Upper lobe of right lung (tissue), 1 donor: ENCODE data around the gene GGACT. TPM values are rescaled to one million over a fixed set of nuclear protein-coding genes. Genes with fewer than 3 reads are reported as not detected.

Experiments used
- ATAC-seq: fragments of 200-7000 bp; cut with Tn5 transposase; one replicate; pipeline ENCODE4 v1.9.1; 2020; ENCODE audit warnings: mild to moderate bottlenecking, moderate library complexity
- DNase-seq: peaks from one replicate; pipeline ENCODE4 v3.0.0-alpha.2; 2020
- H3K27ac ChIP-seq: fragments of 200-600 bp; one replicate; pipeline ENCODE4 v1.8.0; 2022
- H3K27me3 ChIP-seq: fragments of 200-600 bp; one replicate; pipeline ENCODE4 v1.8.0; 2022; ENCODE audit warnings: mild to moderate bottlenecking
- H3K36me3 ChIP-seq: fragments of 200-600 bp; one replicate; pipeline ENCODE4 v1.8.0; 2022
- H3K4me1 ChIP-seq: fragments of 200-600 bp; one replicate; pipeline ENCODE4 v1.8.0; 2022
- H3K4me3 ChIP-seq: fragments of 200-600 bp; one replicate; pipeline ENCODE4 v1.8.0; 2022; ENCODE audit warnings: mild to moderate bottlenecking
- H3K9me3 ChIP-seq: fragments of 200-600 bp; one replicate; pipeline ENCODE4 v1.8.0; 2022
- CTCF ChIP-seq: fragments of 200-600 bp; IDR thresholded peaks from one replicate; pipeline ENCODE4 v1.8.0; 2022; ENCODE audit warnings: antibody characterized with exemption
- intact Hi-C: fragments of 100-400 bp; cut with DNase I; formaldehyde crosslinking; loops from one replicate; pipeline ENCODE4 v1.11.0; 2022
- total RNA-seq: library from RNA; stranded (reverse); fragmentation: NEBNext Ultra II Directional; extraction: Animal tissue kit (Norgen Biotek cat#: 25700); gene quantifications from one replicate; pipeline ENCODE4 v1.2.1, GENCODE V29; 2021
- donor health status: DM: no; HTN: yes; CAD: no; lungs with severe emphysema.

Gene GGACT
- total RNA-seq, 1 donor from 2014 or later: 4.7 TPM

GRCh38 chr13:100608489-100608888, 19.9 kb upstream of the GGACT start:
- H3K9me3 ChIP-seq: no peaks in the 10 kb centered on the region
- no peaks in the 10 kb centered on the region for H3K4me1 ChIP-seq
- no peaks in the 10 kb centered on the region for H3K27me3 ChIP-seq
- TF ChIP-seq CTCF: no peak
- intact Hi-C loops: no loop called here
- peaks cover 14% of the 10 kb centered on the region for H3K36me3 ChIP-seq
- no peak for DNase-seq
- no peak overlapping the region for H3K4me3 ChIP-seq
- H3K27ac ChIP-seq: no peak overlapping the region
- no peak for ATAC-seq

DNA sequence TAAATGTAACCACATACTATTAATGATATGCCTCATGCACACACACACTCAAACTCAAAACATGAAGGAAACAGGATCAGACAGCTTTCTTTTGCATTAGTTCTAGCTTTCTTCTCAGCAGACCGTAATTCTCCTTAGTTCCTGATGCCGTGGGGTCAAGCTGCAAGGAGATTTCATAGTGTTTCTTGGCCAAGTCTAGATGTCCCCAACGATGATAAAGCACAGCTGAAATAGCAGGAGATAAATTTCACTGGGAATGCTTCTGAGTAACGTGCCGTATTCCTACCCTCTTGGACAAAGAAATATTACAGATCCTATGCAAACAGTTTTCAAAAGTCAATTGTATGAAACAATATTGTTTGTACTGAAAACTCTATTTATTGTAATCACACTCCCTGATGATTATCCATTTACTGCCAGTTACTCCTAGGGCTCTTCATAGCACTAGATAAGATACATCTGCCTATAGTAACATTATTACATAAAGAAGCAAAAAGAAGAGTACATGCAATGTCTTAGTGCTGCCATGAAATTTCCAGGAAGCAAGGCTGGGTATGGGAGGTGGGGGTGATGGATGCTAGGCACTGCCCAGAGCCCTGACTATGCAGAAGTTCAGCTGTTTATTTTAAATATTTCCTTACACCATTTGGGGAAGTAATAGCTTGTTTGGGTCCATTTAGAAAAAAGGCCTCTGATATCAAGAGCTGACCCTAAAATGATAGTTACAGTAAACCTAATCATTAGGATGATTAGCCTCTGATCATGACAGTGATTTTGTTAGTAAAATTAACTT, 16.5 kb upstream of the GGACT start:
- no peak for TF ChIP-seq CTCF
- intact Hi-C loops: no loop called here
- Histone ChIP-seq H3K27ac (no peak overlapping the region), H3K4me3 (no peak overlapping the region), H3K36me3 (peaks cover 7% of the 10 kb centered on the region), H3K4me1 (no peaks in the 10 kb centered on the region), H3K9me3 (no peaks in the 10 kb centered on the region), H3K27me3 (no peaks in the 10 kb centered on the region)
- no peak for DNase-seq
- peak; percentile 30 for ATAC-seq

- H3K36me3 ChIP-seq: peaks cover 7% of the 10 kb centered on the region
- no peaks in the 10 kb centered on the region for H3K27me3 ChIP-seq
- H3K4me1 ChIP-seq: no peaks in the 10 kb centered on the region
- DNase-seq (no peak), ATAC-seq (no peak)
- H3K4me3 ChIP-seq: no peak overlapping the region
- no peak for TF ChIP-seq CTCF
- no peak overlapping the region for H3K27ac ChIP-seq
- intact Hi-C loops: no loop called here
- no peaks in the 10 kb centered on the region for H3K9me3 ChIP-seq
Observed at GRCh38 chr13:100602493-100603111, 14.0 kb upstream of the GGACT start.

DNA sequence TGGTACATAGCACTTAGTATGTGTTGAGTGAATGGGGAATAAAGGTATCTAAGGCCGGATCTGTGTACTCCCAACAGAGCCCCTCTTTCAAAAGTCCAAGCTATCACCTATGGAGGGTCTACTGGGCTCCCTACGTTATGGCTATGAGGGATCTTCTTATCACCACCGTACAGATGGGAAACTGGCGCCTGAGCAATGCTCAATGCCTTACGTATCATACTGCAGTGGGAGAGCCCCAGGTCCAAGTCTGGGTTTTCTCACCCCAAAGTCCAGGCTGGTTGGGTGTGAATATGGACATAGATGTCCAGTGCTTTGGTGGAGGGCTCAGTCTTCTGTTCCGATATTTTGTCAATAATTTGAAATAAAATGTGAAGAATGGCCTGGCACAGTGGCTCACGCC, 13.1 kb upstream of the GGACT start:
- no peaks in the 10 kb centered on the region for H3K27me3 ChIP-seq
- no peak for TF ChIP-seq CTCF
- no peaks in the 10 kb centered on the region for H3K9me3 ChIP-seq
- H3K36me3 ChIP-seq: peaks cover 7% of the 10 kb centered on the region
- no peak overlapping the region for H3K4me3 ChIP-seq
- no peaks in the 10 kb centered on the region for H3K4me1 ChIP-seq
- no peak overlapping the region for H3K27ac ChIP-seq
- intact Hi-C loops: no loop called here
- ATAC-seq (no peak), DNase-seq (no peak)

GRCh38 chr13:100600915-100601314, 12.3 kb upstream of the GGACT start:
- intact Hi-C loops: no loop called here
- ATAC-seq (no peak), DNase-seq (no peak)
- no peaks in the 10 kb centered on the region for H3K27me3 ChIP-seq
- H3K27ac ChIP-seq: no peak overlapping the region
- no peaks in the 10 kb centered on the region for H3K4me1 ChIP-seq
- TF ChIP-seq CTCF: no peak
- H3K9me3 ChIP-seq: no peaks in the 10 kb centered on the region
- H3K36me3 ChIP-seq: peaks cover 7% of the 10 kb centered on the region
- no peak overlapping the region for H3K4me3 ChIP-seq
